A673 (cell line): ENCODE results near the gene GNPTAB. TPM values are rescaled to one million over a fixed set of nuclear protein-coding genes. Genes with fewer than 3 reads are reported as not detected.

Experiments used
- BruUV-seq: library from RNA; stranded (reverse); fragments of 400-500 nt; replicated peaks from 2 replicates; lab custom pipeline; 2021; lab: Mats Ljungman, UMichigan
- CTCF ChIA-PET: fragments of 300-600 bp; sonication (Branson Sonifier 250); formaldehyde crosslinking; loops from one replicate; lab custom pipeline; 2022; ENCODE audit warnings: antibody characterized with exemption; lab: Charles Lee
- POLR2A ChIA-PET: fragments of 300-600 bp; sonication (Branson Sonifier 250); formaldehyde crosslinking; loops from one replicate; lab custom pipeline; 2022; ENCODE audit warnings: antibody characterized with exemption; ENCODE audit not compliant: low non-redundant PET; lab: Charles Lee
- DNase-seq: peaks from one replicate; pipeline ENCODE4 v3.0.0-alpha.2; 2015; ENCODE audit warnings: low spot score
- H3K27ac ChIP-seq: fragments of 200-600 bp; sonication (generic); 2 replicates; pipeline ENCODE4 v1.5.1; 2016; ENCODE audit warnings: mixed run types, low read depth, mild to moderate bottlenecking, mixed read lengths, antibody characterized with exemption, low read length; ENCODE audit not compliant: poor library complexity, severe bottlenecking
- H3K27me3 ChIP-seq: fragments of 200-600 bp; sonication (generic); replicated peaks from 2 replicates; pipeline ENCODE4 v1.6.1; 2017; ENCODE audit warnings: mixed run types, low read depth, mild to moderate bottlenecking, mixed read lengths, antibody characterized with exemption, low read length; ENCODE audit not compliant: insufficient read depth, poor library complexity
- H3K36me3 ChIP-seq: fragments of 200-600 bp; sonication (generic); 2 replicates; pipeline ENCODE4 v1.6.1; 2016; ENCODE audit warnings: mixed run types, mild to moderate bottlenecking, mixed read lengths, antibody characterized with exemption, low read length; ENCODE audit not compliant: insufficient read depth, poor library complexity, severe bottlenecking
- H3K4me1 ChIP-seq: fragments of 200-600 bp; sonication (generic); 2 replicates; pipeline ENCODE4 v1.6.1; 2017; ENCODE audit warnings: mixed run types, mild to moderate bottlenecking, mixed read lengths, antibody characterized with exemption, low read length; ENCODE audit not compliant: insufficient read depth, poor library complexity, severe bottlenecking
- H3K4me3 ChIP-seq: fragments of 200-600 bp; sonication (generic); 2 replicates; pipeline ENCODE4 v1.5.1; 2016; ENCODE audit warnings: low read depth, mixed run types, mild to moderate bottlenecking, mixed read lengths, low read length; ENCODE audit not compliant: poor library complexity, severe bottlenecking
- H3K9me3 ChIP-seq: fragments of 200-600 bp; sonication (generic); 2 replicates; pipeline ENCODE4 v1.6.1; 2016; ENCODE audit warnings: mixed run types, low read depth, mild to moderate bottlenecking, mixed read lengths, antibody characterized with exemption, low read length; ENCODE audit not compliant: poor library complexity, severe bottlenecking
- EZH2 ChIP-seq: fragments of 200-600 bp; sonication (generic); IDR thresholded peaks from 2 replicates; pipeline ENCODE4 v1.6.1; 2017; ENCODE audit warnings: borderline replicate concordance, low read depth, mild to moderate bottlenecking, mixed read lengths, antibody characterized with exemption, low read length; ENCODE audit not compliant: poor library complexity, severe bottlenecking
- intact Hi-C: fragments of 100-400 bp; cut with micrococcal nuclease; formaldehyde crosslinking; loops from one replicate; pipeline ENCODE4 v1.10.0; 2022; ENCODE audit not compliant: unreplicated experiment
- total RNA-seq: library from RNA; stranded (reverse); gene quantifications from 2 replicates; pipeline ENCODE4 v1.2.3, GENCODE V29; 2021
- TF ChIP-seq, protein P1 (sequence below): fragments of 300-800, 200-600 bp; sonication (generic); conservative IDR thresholded peaks from 2 replicates; pipeline ENCODE4 v1.5.1; 2017; ENCODE audit warnings: low read depth, mild to moderate bottlenecking, antibody characterized with exemption, low read length, moderate library complexity, mixed read lengths

The GNPTAB gene
- total RNA-seq, 1 experiment from 2014 or later: 19.9 TPM

DNA sequence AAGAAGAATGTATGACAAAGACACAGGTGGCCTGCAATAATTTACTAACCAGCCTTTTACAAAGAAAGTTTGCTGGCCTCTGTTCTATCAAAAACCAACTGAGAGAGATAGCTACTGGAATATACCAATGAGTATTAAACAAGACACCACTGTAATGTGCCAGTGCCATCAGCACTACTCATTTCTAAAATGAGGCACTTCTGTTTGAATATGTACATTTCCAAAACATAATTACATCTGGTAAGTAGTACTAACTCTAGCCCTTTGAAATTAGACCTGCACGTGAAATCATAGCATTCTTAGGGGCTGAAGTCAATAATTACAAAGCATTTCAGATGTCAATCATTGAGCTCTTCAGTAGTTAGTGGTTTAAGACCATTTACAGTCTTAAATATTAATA, 84.6 kb downstream of the GNPTAB start:
- CTCF ChIA-PET: no interaction called here
- POLR2A ChIA-PET: no interaction called here

DNA sequence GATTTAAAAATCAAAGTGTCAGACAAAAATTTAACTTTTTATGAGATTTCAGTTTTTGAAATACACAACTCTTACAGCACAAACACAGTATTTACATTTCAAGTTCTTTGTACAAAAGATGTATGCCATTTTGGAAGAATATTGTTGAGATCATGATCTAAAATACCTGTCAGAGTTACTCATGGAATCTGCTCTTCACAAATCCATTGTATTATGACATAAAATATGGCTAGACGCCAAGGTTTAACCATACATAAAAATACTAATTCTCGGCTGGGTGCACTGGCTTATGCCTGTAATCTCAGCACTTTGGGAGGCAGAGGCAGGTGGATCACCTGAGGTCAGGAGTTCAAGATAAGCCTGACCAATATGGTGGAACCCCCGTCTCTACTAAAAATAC, 85.3 kb downstream of the GNPTAB start:
- H3K27me3 ChIP-seq: no peaks in the 10 kb centered on the region
- H3K27ac ChIP-seq: no peak overlapping the region
- no peaks in the 10 kb centered on the region for H3K9me3 ChIP-seq
- ChIA-PET POLR2A (no interaction called here), CTCF (no interaction called here)
- BruUV-seq: no TSS peak
- H3K4me3 ChIP-seq: no peak overlapping the region
- no peak for DNase-seq
- TF ChIP-seq, protein P1, sequence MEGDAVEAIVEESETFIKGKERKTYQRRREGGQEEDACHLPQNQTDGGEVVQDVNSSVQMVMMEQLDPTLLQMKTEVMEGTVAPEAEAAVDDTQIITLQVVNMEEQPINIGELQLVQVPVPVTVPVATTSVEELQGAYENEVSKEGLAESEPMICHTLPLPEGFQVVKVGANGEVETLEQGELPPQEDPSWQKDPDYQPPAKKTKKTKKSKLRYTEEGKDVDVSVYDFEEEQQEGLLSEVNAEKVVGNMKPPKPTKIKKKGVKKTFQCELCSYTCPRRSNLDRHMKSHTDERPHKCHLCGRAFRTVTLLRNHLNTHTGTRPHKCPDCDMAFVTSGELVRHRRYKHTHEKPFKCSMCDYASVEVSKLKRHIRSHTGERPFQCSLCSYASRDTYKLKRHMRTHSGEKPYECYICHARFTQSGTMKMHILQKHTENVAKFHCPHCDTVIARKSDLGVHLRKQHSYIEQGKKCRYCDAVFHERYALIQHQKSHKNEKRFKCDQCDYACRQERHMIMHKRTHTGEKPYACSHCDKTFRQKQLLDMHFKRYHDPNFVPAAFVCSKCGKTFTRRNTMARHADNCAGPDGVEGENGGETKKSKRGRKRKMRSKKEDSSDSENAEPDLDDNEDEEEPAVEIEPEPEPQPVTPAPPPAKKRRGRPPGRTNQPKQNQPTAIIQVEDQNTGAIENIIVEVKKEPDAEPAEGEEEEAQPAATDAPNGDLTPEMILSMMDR: no peak
- TF ChIP-seq EZH2: no peak
- no peaks in the 10 kb centered on the region for H3K4me1 ChIP-seq
- intact Hi-C loops: no loop called here
- H3K36me3 ChIP-seq: no peaks in the 10 kb centered on the region

More for the DNA sequence above, 84.6 kb downstream of the GNPTAB start:
- no TSS peak for BruUV-seq
- Histone ChIP-seq H3K4me1 (no peaks in the 10 kb centered on the region), H3K27me3 (no peaks in the 10 kb centered on the region), H3K4me3 (no peak overlapping the region), H3K27ac (no peak overlapping the region), H3K9me3 (no peaks in the 10 kb centered on the region), H3K36me3 (no peaks in the 10 kb centered on the region)
- intact Hi-C loops: no loop called here
- TF ChIP-seq, protein P1: no peak
- TF ChIP-seq EZH2: no peak
- DNase-seq: no peak

DNA sequence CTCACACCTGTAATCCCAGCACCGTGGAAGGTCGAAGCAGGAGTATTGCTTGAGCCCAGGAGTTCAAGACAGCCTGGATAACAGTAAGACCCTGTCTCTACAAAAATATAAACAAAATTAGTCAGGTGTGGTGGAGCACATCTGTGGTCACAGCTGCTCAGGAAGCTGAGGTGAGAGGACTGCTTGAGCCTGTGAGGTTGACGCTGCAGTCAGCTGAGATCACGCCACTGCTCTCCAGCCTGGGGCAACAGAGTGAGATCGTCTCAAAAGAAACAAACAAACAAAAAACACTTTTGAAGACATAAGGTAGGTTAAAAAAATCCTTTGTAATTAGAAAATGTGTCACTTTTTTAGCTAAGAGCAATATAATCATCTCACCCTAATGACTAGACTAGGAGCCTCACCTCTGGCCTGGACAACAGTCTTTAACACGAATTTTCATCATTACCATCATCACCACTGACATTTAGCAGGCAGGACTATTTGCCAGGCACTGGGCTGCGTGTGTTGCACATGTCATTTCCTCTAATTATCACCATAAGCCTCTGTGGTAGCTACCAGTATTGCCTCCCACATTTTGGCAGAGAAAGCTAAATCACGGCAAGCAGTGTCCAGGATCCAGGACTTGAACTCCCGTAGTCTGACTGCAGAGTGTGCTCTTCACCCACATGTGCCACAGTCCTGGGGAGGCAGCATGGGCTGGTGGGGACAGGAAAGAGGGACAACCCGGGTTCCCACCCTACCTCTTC, 86.9 kb downstream of the GNPTAB start:
- no peak overlapping the region for H3K4me3 ChIP-seq
- no TSS peak for BruUV-seq
- H3K36me3 ChIP-seq: no peaks in the 10 kb centered on the region
- ChIA-PET POLR2A (no interaction called here), CTCF (no interaction called here)
- H3K9me3 ChIP-seq: no peaks in the 10 kb centered on the region
- H3K27me3 ChIP-seq: no peaks in the 10 kb centered on the region
- intact Hi-C loops: no loop called here
- TF ChIP-seq EZH2: no peak
- TF ChIP-seq, protein P1: no peak
- H3K27ac ChIP-seq: no peak overlapping the region
- no peaks in the 10 kb centered on the region for H3K4me1 ChIP-seq
- peak; percentile 4 for DNase-seq
